Neuron (in vitro differentiated cells): ENCODE measurements around the gene ALPL.

Source experiments
- H2AFZ ChIP-seq: one replicate; pipeline ENCODE4 v1.6.1; 2013; ENCODE audit warnings: low read depth, mild to moderate bottlenecking, inconsistent platforms, low read length, moderate library complexity
- H3K27me3 ChIP-seq: one replicate; pipeline ENCODE4 v1.6.1; 2013; ENCODE audit warnings: low read length; ENCODE audit not compliant: insufficient read depth
- H3K36me3 ChIP-seq: one replicate; pipeline ENCODE4 v1.6.1; 2013; ENCODE audit warnings: low read length; ENCODE audit not compliant: insufficient read depth
- H3K4me1 ChIP-seq: one replicate; pipeline ENCODE4 v1.6.1; 2013; ENCODE audit warnings: low read length; ENCODE audit not compliant: insufficient read depth
- H3K4me3 ChIP-seq: 2 replicates; pipeline ENCODE4 v1.5.1; 2013; ENCODE audit warnings: mild to moderate bottlenecking, low read length, moderate library complexity
- H3K9me3 ChIP-seq: one replicate; pipeline ENCODE4 v1.6.1; 2013; ENCODE audit warnings: low read length

Gene ALPL

DNA sequence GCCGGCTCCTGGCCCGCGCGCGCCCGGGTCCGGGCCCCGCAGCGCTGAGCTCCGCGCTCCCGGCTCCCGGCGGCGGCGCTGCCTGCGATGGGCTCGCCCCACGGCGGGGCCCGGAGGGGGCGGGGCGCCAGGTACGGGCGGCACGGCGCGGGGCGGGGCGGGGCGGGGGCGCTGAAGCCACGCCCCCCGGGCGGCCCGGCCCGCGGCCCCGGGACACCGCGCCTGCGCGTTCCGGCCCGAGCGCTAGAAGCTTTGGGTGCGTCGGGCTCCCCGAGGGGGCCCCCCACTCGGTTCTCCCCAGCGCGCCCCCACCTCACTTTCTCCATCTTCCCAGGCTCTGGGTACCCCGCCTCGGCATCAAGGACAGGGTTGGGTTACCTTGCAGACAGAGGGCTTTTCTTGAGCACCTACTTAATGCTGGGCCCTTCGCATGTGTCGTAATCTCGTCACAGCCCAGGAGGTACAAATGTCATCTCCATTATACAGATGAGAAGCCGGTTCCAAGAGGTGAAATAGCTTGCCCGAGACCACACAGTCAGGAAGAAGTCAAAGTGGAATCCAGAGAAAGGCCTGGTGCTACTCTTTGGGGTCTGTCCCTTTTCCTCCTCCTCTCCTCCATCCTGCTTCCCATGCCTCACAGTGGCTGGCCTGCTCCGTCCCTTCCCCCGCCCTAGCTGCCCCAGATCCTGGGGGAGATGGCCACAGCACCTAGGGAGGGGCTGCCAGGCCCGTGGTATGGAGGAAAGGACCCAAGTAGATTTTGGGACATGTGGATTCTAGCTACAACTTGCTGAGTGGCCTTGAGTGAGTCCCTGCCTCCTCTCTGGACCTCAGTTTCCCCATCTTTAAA, 113.5 kb downstream of the ALPL start:
- peaks cover 27% of the 10 kb centered on the region for H3K27me3 ChIP-seq
- no peaks in the 10 kb centered on the region for H3K36me3 ChIP-seq
- H3K4me3 ChIP-seq: no peak overlapping the region
- peaks cover 11% of the 10 kb centered on the region for H3K4me1 ChIP-seq
- no peak overlapping the region for H2AFZ ChIP-seq
- no peaks in the 10 kb centered on the region for H3K9me3 ChIP-seq

DNA sequence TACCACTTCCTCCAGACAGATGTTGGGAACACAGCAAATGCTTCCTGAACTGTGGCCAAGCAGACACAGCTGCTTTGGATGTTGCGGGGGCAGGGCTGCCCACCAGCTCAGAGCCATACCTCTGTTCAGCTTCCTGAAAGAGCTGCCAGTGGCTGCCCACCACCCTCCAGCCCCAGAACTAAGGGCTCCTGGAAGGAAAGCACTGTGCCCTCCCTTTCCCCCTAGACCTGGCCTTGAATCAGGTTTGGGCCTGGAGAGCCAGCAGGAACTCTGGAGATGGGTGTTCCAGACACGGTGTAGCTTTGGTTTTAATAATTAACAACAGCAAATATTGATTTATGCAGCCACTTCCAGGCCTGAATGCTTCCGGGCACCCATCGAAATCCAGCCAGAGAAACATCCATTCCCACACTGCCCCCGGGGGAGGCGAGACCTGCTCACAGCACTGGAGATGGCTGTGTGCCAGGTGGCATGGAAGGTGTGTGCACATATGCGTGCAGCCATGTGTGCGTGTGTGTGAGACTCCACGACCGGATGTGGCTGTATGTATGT, 114.3 kb downstream of the ALPL start:
- no peaks in the 10 kb centered on the region for H3K9me3 ChIP-seq
- no peak overlapping the region for H2AFZ ChIP-seq
- H3K4me3 ChIP-seq: no peak overlapping the region
- H3K36me3 ChIP-seq: no peaks in the 10 kb centered on the region
- peaks cover 27% of the 10 kb centered on the region for H3K27me3 ChIP-seq
- peaks cover 11% of the 10 kb centered on the region for H3K4me1 ChIP-seq

- Histone ChIP-seq H3K4me1 (peaks cover 3% of the 10 kb centered on the region), H2AFZ (no peak overlapping the region), H3K9me3 (no peaks in the 10 kb centered on the region), H3K27me3 (peaks cover 27% of the 10 kb centered on the region), H3K4me3 (no peak overlapping the region), H3K36me3 (no peaks in the 10 kb centered on the region)
Measured at GRCh38 chr1:21624571-21625389, 115.6 kb downstream of the ALPL start.

DNA sequence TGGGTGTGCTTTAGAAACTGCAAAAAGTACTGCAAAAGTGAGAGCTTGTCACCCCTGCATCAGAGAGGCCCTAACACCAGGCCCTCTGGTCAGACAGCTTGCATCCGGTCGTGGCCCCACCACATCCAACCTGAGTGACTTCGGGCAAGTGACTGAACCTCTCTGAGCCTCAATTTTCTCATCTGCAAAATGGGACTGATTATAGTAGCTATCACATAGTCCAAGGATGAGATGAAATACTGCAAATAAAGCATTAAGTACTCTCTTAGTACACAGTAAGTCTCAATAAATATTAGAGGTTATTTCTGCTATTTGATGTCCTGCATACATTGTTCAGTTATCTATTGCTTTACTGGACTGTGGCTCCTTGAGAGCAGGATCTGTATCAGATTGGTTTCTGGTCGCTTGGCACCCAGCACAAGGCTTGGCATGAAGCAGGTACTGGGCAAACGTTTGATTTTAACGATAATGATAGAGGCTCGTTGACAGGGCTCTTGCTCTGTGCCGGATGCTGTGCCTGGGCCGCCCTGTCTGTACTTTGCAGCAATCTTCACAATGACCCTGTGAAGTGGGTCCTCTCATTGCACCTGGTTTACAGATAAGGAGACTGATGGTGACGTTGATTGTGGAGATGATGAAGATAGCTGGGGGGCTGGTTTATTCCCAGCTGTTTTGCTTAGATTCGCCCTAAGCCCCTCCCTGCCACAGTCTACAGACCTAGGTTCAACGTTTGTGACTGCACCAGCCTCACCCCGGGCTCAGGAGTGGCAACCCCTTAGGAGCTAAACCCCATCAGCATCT, 116.4 kb downstream of the ALPL start:
- H2AFZ ChIP-seq: no peak overlapping the region
- H3K36me3 ChIP-seq: no peaks in the 10 kb centered on the region
- H3K4me1 ChIP-seq: no peaks in the 10 kb centered on the region
- H3K9me3 ChIP-seq: no peaks in the 10 kb centered on the region
- H3K27me3 ChIP-seq: peaks cover 21% of the 10 kb centered on the region
- H3K4me3 ChIP-seq: no peak overlapping the region

GRCh38 chr1:21626921-21627339, 117.7 kb downstream of the ALPL start:
- no peak overlapping the region for H3K4me3 ChIP-seq
- H3K9me3 ChIP-seq: no peaks in the 10 kb centered on the region
- H3K36me3 ChIP-seq: no peaks in the 10 kb centered on the region
- peaks cover 4% of the 10 kb centered on the region for H3K4me1 ChIP-seq
- peaks cover 11% of the 10 kb centered on the region for H3K27me3 ChIP-seq
- H2AFZ ChIP-seq: no peak overlapping the region
